Glutamatergic neuron (in vitro differentiated cells): Measurements from ENCODE around the gene TCP11L2. TPM values are rescaled to one million over a fixed set of nuclear protein-coding genes. Genes with fewer than 3 reads are reported as not detected.

Source experiments
- DNase-seq: peaks from one replicate; pipeline ENCODE4 v3.0.0; 2022
- H3K27ac Mint-ChIP-seq: one replicate; pipeline ENCODE4 v1.8.0; 2020; ENCODE audit warnings: mild to moderate bottlenecking, mixed read lengths, inconsistent platforms; ENCODE audit not compliant: unreplicated experiment
- H3K27me3 Mint-ChIP-seq: one replicate; pipeline ENCODE4 v1.8.0; 2020; ENCODE audit warnings: mild to moderate bottlenecking, moderate library complexity, mixed read lengths, inconsistent platforms; ENCODE audit not compliant: unreplicated experiment
- H3K36me3 Mint-ChIP-seq: one replicate; pipeline ENCODE4 v1.8.0; 2020; ENCODE audit warnings: mild to moderate bottlenecking, mixed read lengths, inconsistent platforms; ENCODE audit not compliant: unreplicated experiment
- H3K4me1 Mint-ChIP-seq: one replicate; pipeline ENCODE4 v1.8.0; 2020; ENCODE audit warnings: mild to moderate bottlenecking, low read depth, mixed read lengths, inconsistent platforms; ENCODE audit not compliant: unreplicated experiment
- H3K4me3 Mint-ChIP-seq: one replicate; pipeline ENCODE4 v1.8.0; 2020; ENCODE audit warnings: mild to moderate bottlenecking, mixed read lengths, inconsistent platforms; ENCODE audit not compliant: unreplicated experiment
- H3K9me3 Mint-ChIP-seq: one replicate; pipeline ENCODE4 v1.8.0; 2020; ENCODE audit warnings: mild to moderate bottlenecking, moderate library complexity, mixed read lengths, inconsistent platforms; ENCODE audit not compliant: unreplicated experiment
- total RNA-seq: library from RNA; stranded (reverse); fragmentation: NEBNext Ultra II Directional; extraction: Animal tissue kit (Norgen Biotek cat#: 25700); gene quantifications from one replicate; pipeline ENCODE4 v1.2.1, GENCODE V29; 2021; ENCODE audit not compliant: unreplicated experiment
- TF ChIP-seq, protein P1 (sequence below): fragments of 200-600 bp; sonication (generic); IDR thresholded peaks from one replicate; pipeline ENCODE4 v1.5.0; 2021; ENCODE audit not compliant: partially characterized antibody, unreplicated experiment

TCP11L2 gene
- total RNA-seq, 1 donor from 2014 or later: 17.1 TPM

DNA sequence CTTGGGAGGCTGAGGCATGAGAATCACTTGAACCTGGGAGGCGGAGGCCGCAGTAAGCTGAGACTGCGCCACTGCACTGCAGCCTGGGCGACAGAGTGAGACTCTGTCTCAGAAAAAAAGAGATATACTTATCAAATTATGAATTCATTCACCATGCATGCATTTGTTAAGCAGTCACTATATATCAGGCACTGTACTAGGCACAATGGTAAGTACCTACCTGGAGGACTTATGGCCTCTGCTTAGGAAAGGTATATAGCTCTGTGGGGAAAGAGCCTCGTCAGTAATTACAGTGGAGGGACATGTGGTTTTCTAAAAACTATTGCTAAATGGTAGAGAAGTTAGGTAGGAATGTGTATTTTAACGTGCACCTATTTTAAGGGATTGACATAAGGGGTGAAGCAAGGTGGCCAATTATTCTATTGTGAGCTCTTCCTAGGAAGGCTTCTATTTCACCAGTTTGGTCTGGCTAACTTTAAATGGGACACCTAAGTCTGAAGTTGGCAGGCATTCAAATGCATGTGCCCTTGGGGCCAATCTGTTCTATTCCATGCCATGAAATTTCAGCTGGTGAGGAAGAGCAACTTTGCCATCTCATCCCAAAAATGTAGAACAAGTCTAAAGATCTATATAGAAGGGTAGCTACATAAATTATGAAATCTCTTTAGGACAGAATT is 15.0 kb downstream of the TCP11L2 start:
- H3K36me3 Mint-ChIP-seq: no peaks in the 10 kb centered on the region
- no peak for DNase-seq
- H3K27ac Mint-ChIP-seq: no peak overlapping the region
- TF ChIP-seq, protein P1, sequence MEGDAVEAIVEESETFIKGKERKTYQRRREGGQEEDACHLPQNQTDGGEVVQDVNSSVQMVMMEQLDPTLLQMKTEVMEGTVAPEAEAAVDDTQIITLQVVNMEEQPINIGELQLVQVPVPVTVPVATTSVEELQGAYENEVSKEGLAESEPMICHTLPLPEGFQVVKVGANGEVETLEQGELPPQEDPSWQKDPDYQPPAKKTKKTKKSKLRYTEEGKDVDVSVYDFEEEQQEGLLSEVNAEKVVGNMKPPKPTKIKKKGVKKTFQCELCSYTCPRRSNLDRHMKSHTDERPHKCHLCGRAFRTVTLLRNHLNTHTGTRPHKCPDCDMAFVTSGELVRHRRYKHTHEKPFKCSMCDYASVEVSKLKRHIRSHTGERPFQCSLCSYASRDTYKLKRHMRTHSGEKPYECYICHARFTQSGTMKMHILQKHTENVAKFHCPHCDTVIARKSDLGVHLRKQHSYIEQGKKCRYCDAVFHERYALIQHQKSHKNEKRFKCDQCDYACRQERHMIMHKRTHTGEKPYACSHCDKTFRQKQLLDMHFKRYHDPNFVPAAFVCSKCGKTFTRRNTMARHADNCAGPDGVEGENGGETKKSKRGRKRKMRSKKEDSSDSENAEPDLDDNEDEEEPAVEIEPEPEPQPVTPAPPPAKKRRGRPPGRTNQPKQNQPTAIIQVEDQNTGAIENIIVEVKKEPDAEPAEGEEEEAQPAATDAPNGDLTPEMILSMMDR: no peak
- H3K4me3 Mint-ChIP-seq: no peak overlapping the region
- no peaks in the 10 kb centered on the region for H3K4me1 Mint-ChIP-seq
- H3K9me3 Mint-ChIP-seq: no peaks in the 10 kb centered on the region
- H3K27me3 Mint-ChIP-seq: no peaks in the 10 kb centered on the region

DNA sequence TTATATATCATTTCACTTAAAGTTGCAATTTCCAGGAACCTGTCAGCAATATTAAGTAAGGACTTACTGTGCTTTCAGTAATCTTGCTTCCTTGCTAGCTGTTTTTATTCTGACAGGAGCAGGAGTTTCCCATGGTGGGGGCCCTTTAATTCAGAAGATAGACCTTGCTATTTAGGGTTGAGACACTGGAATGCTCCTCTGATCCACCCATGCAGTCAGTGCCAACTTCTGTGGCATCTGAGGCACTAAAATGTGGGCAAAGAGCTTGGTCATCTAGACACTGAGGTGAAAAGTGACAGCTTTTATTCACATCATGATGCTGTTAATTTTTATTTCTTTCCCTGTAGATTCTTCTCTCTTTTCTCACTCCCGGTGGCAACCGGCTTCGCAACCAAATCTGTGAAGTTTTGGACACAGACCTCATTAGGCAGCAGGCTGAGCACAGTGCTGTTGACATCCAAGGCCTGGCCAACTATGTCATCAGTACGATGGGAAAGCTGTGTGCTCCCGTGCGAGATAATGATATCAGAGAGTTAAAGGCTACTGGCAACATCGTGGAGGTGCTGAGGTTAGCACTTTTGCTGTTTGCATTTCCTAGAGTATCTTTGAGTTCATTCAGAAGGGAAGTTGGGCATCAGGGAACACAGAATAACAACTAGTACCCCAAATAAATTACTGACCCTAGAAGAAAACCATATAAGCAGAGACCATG is 18.8 kb downstream of the TCP11L2 start:
- TF ChIP-seq, protein P1: no peak
- H3K27me3 Mint-ChIP-seq: no peaks in the 10 kb centered on the region

DNA sequence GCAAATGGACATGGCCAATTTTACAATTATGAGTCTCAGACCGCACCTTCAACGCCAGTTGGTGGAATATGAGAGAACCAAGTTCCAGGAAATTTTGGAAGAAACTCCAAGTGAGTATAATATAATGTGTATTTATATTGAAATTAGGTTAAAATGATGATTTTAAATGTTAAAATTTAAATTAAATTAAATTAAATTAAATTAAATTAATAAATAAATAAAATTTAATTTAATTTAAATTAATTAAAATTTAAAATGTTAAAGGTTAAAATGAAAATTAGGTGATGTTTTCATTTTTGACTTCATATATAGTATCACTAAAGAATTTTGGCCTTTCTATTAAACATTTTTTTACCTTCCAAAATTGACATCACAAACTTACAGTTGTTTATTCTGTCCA is 21.0 kb downstream of the TCP11L2 start:
- H3K27ac Mint-ChIP-seq: no peak overlapping the region
- H3K36me3 Mint-ChIP-seq: no peaks in the 10 kb centered on the region
- H3K4me1 Mint-ChIP-seq: no peaks in the 10 kb centered on the region
- no peak overlapping the region for H3K4me3 Mint-ChIP-seq
- TF ChIP-seq, protein P1: no peak
- H3K27me3 Mint-ChIP-seq: no peaks in the 10 kb centered on the region
- no peak for DNase-seq
- peaks cover 4% of the 10 kb centered on the region for H3K9me3 Mint-ChIP-seq

More for the DNA sequence above, 18.8 kb downstream of the TCP11L2 start:
- Mint-ChIP-seq H3K4me1 (no peaks in the 10 kb centered on the region), H3K36me3 (no peaks in the 10 kb centered on the region), H3K27ac (no peak overlapping the region), H3K4me3 (no peak overlapping the region), H3K9me3 (peaks cover 4% of the 10 kb centered on the region)
- no peak for DNase-seq

DNA sequence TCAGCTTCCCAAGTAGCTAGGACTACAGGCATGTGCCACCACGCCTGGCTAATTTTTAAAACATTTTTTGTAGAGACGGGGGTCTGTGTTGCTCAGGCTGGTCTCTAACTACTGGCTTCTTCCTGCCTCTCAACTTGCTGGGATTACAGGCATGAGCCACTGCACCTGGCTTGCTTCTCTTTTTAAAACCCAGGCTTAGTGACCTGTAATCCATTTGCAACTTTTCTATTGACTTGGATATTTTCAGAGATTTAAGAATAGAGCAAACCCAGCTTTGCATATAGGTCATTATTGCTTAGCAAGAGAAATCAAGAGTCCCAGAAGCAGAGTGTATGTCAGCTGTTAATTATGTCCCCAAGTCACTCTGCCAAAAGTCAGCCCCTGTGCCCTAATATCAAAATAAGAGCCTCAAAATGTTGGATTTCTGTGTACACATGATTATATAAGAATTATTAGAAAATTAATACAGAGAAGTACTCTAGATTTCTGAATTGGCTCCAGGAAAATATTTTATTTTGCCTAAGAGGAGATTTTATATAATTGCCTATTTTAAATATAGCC is 24.9 kb downstream of the TCP11L2 start:
- DNase-seq: no peak
- Mint-ChIP-seq H3K36me3 (no peaks in the 10 kb centered on the region), H3K4me1 (no peaks in the 10 kb centered on the region), H3K27me3 (no peaks in the 10 kb centered on the region), H3K27ac (no peak overlapping the region), H3K9me3 (peaks cover 4% of the 10 kb centered on the region), H3K4me3 (no peak overlapping the region)
- TF ChIP-seq, protein P1: no peak

DNA sequence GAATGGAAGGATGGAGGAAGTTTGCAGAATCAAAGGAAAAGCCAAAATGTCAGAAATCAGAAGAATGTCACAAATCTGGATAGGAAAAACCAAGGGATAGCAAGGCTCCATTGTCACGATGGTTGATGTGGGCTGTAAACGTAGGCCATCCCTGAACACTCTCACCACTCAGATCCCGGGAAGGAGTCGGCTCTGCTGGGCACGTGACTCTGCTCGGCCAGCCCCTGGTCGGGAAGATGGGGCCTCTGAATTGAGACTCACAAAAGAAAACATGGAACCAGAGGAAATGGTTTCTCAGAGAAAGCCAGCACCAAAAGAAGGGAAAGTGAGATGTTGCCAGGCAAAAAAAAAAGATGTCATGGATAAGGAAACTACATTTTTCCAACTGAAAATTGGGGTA is 26.2 kb downstream of the TCP11L2 start:
- H3K9me3 Mint-ChIP-seq: peaks cover 3% of the 10 kb centered on the region
- no peak overlapping the region for H3K4me3 Mint-ChIP-seq
- no peak overlapping the region for H3K27ac Mint-ChIP-seq
- no peaks in the 10 kb centered on the region for H3K36me3 Mint-ChIP-seq
- no peak for DNase-seq
- TF ChIP-seq, protein P1: no peak
- no peaks in the 10 kb centered on the region for H3K4me1 Mint-ChIP-seq
- H3K27me3 Mint-ChIP-seq: no peaks in the 10 kb centered on the region
